GM10248 (cell line): Measurements from ENCODE around the gene EVI2B.
A peak's percentile ranks its signal among the peaks of the same experiment; 100 is the strongest.
"Not testable (repeated sequence)": the region's sequence is repeated elsewhere in the genome, so short reads cannot be mapped to it uniquely, and the experiment has no call there.

Source experiments
- CTCF ChIA-PET: fragments of 300-600 bp; sonication (Branson Sonifier 250); formaldehyde crosslinking; extraction: SDS; loops from one replicate; lab custom pipeline; 2021; ENCODE audit warnings: antibody characterized with exemption; lab: Yijun Ruan, JAX
- POLR2A ChIA-PET: fragments of 350-650 bp; sonication (Branson Sonifier 250); formaldehyde crosslinking; extraction: SDS; loops from one replicate; lab custom pipeline; 2020; ENCODE audit warnings: antibody characterized with exemption; lab: Yijun Ruan, JAX
- DNase-seq: peaks from one replicate; pipeline ENCODE4 v3.0.0; 2012; ENCODE audit errors: extremely low spot score
- CTCF ChIP-seq: IDR thresholded peaks from 2 replicates; pipeline ENCODE4 v1.5.1; 2012; ENCODE audit warnings: mild to moderate bottlenecking, low read depth; ENCODE audit errors: extremely low read depth, missing control alignments, control extremely low read depth

Gene EVI2B

GRCh38 chr17:31269578-31269983 is 44.3 kb downstream of the EVI2B start:
- DNase-seq = no peak
- CTCF ChIA-PET = interaction anchor here (1.0 to 1.1 kb wide), 2 partner anchors 8 to 18 kb away, joined by 3 read pairs; no protein-coding TSS in a partner anchor
- no peak for TF ChIP-seq CTCF
- POLR2A ChIA-PET = no interaction called here

- no peak for DNase-seq
- ChIA-PET CTCF (interaction anchor here (1.0 to 1.1 kb wide), 2 partner anchors 9 to 18 kb away, joined by 3 read pairs; no protein-coding TSS in a partner anchor), POLR2A (no interaction called here)
- TF ChIP-seq CTCF = no peak
Measured at GRCh38 chr17:31269036-31269577, 44.7 kb downstream of the EVI2B start.

- POLR2A ChIA-PET = no interaction called here
- peak; percentile 18 for TF ChIP-seq CTCF
- CTCF ChIA-PET = interaction anchor here (1.0 to 1.3 kb wide), 4 partner anchors 9 to 15 kb away, joined by 3 to 6 read pairs (median 3); no protein-coding TSS in a partner anchor
- DNase-seq = no peak
Measured at GRCh38 chr17:31266042-31266441, 47.8 kb downstream of the EVI2B start.

GRCh38 chr17:31262923-31263322 is 50.9 kb downstream of the EVI2B start:
- POLR2A ChIA-PET, DNase-seq: not testable (repeated sequence)
- CTCF ChIA-PET = interaction anchor here (1.0 to 1.5 kb wide), 2 partner anchors 8 to 15 kb away, joined by 3 read pairs; no protein-coding TSS in a partner anchor

- ChIA-PET POLR2A (interaction anchor here (0.6 kb wide), 1 partner anchor 379 kb away, joined by 5 read pairs; no protein-coding TSS in a partner anchor), CTCF (no interaction called here)
- no peak for TF ChIP-seq CTCF
- DNase-seq = no peak
Measured at GRCh38 chr17:31261601-31262000, 52.3 kb downstream of the EVI2B start.

- POLR2A ChIA-PET = no interaction called here
- DNase-seq = no peak
- TF ChIP-seq CTCF = no peak
- CTCF ChIA-PET = no interaction called here
Measured at GRCh38 chr17:31260151-31260550, 53.7 kb downstream of the EVI2B start.

GRCh38 chr17:31256936-31257335 is 56.9 kb downstream of the EVI2B start:
- ChIA-PET POLR2A (no interaction called here), CTCF (interaction anchor here (0.8 to 1.7 kb wide), 5 partner anchors 9 to 116 kb away, joined by 3 to 5 read pairs (median 3); no protein-coding TSS in a partner anchor)
- DNase-seq = no peak
- no peak for TF ChIP-seq CTCF
